Suprapubic skin (tissue), 3 donors: ENCODE data around the gene KCNT1.

ENCODE experiments used
- CTCF ChIP-seq, 2 donors: fragments of 200-600 bp in 1 of 2; fragments of 450-650 bp in 1 of 2; sonication (generic) in 1 of 2; IDR thresholded peaks; one replicate each; pipeline ENCODE4 v1.5.1; 2016 to 2019; ENCODE audit warnings: antibody characterized with exemption in 2 of 2, mild to moderate bottlenecking in 1 of 2, moderate library complexity in 1 of 2
- POLR2A ChIP-seq, 2 donors: fragments of 450-650 bp; IDR thresholded peaks; one replicate each; pipeline ENCODE4 v1.6.1; 2017; ENCODE audit warnings: antibody characterized with exemption in 2 of 2, mild to moderate bottlenecking in 2 of 2, moderate library complexity in 2 of 2

GRCh38 chr9:135793221-135794056 is 91.5 kb downstream of the KCNT1 start:
- TF ChIP-seq CTCF (IDR thresholded peaks at IDR 0.05) (no peak), POLR2A (IDR thresholded peaks at IDR 0.05) (no peak)
